ENCODE results near the gene DUS4L.

Gene DUS4L

DNA sequence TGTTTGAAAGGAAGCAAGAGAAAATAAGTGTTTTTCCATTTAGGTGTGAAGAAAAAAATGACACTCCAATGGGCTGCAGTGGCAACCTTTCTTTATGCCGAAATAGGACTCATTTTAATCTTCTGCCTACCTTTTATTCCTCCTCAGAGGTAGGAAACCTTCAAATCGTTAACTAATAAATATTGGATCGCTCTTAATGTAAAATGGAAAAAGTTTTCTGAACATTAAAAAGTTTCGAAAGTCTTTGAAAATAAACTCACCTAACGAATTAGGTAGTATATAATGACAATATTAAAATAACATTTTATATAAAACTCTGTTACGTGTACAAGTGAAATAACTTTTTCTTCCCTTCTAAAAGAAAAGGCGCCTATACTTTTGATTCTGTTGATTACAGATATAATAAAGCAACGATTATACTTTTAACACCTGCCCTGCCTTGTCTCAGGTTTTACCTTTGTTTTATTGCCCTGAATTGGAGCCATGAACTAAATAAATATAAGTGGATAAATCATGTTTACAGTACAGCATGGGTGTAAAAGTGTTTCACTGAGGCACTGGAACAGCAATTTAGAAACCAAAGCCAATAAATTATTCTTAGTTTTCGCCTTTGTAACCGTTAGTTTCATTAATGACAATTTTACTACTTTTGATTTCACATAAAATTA lies 17.1 kb downstream of the DUS4L start:
- no peak for DNase-seq (ENCODE audit: low read depth in 2 of 2)

- no peak for DNase-seq (ENCODE audit: low read depth in 2 of 2)
Observed at GRCh38 chr7:107581387-107582013, 17.7 kb downstream of the DUS4L start.

DNA sequence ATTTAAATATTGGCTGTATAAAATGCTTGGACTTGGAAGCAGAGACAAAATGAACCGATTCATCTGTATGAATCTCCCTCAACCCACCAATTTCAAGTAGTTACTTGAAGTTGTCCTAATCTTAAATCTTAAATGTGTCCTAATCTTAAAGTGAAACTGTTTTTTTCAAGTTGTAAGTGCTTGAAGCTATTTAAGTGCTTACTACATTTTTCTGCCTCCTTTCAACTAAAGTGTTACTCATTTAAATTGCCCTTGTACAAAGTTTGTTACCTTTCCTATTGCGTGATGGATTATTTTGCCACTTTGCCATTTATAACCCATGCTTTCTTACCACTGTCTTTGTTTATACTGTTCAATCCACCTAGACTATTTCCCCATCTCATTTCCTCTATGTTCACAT lies 19.1 kb downstream of the DUS4L start:
- DNase-seq (ENCODE audit: low read depth in 2 of 2), result no peak

DNA sequence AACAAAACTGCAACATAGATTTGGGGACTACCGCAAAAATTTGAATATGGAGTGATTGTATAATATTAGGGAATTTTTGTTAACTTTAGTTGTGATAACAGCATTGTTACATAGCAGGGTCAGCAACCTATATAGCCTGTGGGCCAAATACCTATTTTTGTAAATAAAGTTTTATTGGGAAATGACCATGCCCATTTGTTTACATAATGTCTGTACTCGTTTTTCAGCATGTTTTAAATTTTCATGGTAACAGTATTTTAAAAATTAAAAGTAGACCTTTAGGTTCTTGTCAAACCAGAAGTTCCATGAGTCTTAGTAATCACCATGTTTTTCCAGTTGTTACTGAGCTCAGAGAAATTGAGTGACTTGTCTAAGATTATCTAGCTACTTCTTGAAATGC lies 20.9 kb downstream of the DUS4L start:
- no peak for DNase-seq (ENCODE audit: low read depth in 2 of 2)

GRCh38 chr7:107588529-107589130 lies 24.9 kb downstream of the DUS4L start:
- DNase-seq (ENCODE audit: low read depth in 2 of 2), result no peak

GRCh38 chr7:107591421-107591820 lies 27.6 kb downstream of the DUS4L start:
- no peak for DNase-seq (ENCODE audit: low read depth in 2 of 2)

DNA sequence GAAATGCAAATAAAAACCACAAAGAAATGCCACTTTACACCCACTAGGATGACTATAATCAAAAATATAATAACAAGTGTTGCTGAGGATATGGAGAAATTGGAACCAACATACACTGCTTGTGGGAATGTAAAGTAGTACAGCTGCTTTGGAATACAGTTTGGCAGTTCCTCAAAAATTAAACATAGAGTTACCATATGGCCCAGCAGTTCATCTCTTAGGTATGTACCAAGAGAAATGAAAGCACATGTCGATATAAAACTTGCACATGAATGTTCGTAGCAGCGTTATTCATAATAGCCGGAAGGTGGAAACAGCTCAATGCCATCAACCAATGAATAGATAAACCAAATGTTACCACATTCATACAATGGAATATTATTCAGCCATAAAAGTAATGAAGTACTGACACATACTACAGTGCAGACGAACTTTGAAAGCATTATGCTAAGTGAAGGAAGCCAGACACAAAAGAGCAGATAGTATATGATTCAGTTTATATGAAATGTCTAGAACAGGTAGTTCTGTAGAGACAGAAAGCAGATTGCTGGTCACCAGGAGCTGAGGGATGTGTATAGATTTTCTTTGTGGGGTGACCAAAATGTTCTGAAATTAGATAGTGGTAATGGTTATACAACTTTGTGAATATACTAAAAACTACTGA lies 28.7 kb downstream of the DUS4L start:
- no peak for DNase-seq (ENCODE audit: low read depth in 2 of 2)

GRCh38 chr7:107593025-107593410 lies 29.2 kb downstream of the DUS4L start:
- no peak for DNase-seq (ENCODE audit: low read depth in 2 of 2)

DNA sequence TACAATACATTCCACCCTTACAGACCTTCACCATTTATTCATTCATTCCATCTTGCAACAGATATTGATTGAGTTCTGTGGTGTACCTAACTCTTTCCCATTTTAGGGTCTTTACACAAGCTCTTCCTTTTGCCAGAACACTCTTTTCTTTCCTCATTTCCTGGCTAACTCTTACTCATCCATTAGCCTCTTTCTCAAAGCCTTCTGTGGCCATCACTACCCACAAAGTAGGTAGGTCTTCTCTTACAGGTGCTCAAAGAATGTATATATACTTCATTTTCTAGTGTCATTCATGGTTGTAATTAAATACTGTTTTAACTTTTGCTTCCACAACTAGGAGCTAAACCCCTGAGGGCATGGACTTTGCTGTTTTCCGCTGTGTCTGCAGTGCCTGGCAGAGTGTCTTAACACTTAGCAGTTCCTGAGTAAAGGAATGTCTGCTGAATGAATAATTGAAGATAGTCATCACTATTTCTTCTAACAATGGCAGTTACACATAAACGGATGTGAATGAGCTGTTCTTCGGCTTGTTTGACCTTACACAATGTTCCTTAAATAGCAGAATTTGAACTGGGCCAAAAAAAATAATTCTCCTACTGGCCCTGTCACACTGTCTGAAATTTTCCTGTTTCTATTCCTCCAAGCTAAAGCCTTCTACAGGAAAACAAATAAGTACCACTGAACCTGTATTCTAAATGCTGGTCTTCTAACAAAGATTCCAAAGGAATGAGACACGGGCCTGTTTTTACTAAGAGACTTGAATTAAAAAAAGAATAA lies 31.4 kb downstream of the DUS4L start:
- no peak for DNase-seq (ENCODE audit: low read depth in 2 of 2)

DNA sequence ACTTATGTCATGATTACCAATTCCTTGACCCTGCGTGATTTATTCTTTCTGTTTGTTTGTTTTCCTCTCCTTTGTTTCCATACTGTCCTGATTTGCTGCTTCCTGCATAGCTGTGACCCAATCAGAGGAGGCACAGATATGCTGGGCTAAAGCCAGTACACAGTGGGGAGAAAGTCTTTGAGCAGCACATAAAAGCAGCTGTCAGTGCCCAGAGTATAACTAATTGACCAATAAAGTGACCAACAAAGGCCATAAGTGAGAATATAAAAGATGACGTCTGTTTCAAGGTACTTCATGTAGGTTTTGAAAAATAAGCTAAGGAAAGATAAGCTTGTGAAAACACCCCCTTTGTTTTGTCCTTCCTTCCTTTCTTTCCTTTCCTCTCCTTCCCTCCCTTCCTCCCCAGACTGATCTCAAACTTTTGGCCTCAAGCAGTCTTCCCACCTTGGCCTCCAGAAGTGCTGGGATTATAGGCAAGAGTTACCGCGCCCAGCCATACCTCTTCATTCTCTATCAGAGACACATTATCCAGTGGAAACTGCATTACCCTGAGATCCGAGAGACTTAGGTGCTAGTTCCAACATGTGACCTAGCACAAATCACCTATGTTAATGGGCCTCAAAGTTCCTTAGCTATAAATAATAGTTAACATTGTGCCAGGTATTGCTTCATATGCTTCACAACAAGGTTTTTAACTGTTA lies 33.3 kb downstream of the DUS4L start:
- no peak for DNase-seq (ENCODE audit: low read depth in 2 of 2)

- no peak for DNase-seq (ENCODE audit: low read depth in 2 of 2)
Observed at GRCh38 chr7:107597582-107597916, 33.8 kb downstream of the DUS4L start.

DNA sequence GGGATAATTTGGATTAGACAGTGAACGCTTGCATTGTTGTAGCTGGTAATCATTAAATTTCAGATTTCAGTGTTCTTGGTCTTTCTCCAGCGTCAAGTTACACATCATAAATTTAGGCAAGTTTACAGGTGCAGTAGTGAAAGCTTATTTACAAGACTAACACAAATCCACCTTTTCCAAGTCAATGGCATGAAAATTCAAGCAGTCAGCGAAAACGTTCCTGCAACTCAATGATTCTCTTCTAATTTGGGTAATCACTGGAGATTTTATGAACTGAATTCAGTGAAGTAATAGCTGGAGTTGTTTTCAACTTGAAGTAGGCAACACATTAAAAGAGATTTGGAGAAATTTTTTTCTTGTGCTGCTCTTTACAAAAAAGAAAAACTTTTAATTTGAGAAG lies 34.2 kb downstream of the DUS4L start:
- DNase-seq (ENCODE audit: low read depth in 2 of 2), result no peak

- DNase-seq (ENCODE audit: low read depth in 2 of 2), result no peak
Observed at GRCh38 chr7:107599262-107599661, 35.5 kb downstream of the DUS4L start.

DNA sequence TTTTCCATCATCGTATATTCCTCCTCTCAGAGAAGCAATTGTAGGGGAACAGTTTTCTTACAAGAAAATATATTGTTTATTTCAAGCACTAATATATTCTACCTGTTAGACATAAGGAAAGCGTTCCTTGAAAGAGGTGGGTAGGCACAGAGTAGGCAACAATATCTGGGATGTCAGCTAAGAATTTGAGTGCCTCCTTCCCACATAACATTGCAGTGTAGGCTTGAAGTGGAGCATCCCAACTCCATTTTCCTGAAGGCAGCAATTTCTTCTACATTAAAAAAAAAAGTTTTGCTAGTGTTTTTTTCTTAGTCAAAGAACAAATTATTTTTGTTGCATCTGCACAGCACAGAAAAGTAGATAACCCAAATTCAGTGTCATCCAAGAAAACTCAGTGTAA lies 37.0 kb downstream of the DUS4L start:
- no peak for DNase-seq (ENCODE audit: low read depth in 2 of 2)

- no peak for DNase-seq (ENCODE audit: low read depth in 2 of 2)
Observed at GRCh38 chr7:107605218-107605815, 41.5 kb downstream of the DUS4L start.

- no peak for DNase-seq (ENCODE audit: low read depth in 2 of 2)
Observed at GRCh38 chr7:107606303-107606702, 42.5 kb downstream of the DUS4L start.

DNA sequence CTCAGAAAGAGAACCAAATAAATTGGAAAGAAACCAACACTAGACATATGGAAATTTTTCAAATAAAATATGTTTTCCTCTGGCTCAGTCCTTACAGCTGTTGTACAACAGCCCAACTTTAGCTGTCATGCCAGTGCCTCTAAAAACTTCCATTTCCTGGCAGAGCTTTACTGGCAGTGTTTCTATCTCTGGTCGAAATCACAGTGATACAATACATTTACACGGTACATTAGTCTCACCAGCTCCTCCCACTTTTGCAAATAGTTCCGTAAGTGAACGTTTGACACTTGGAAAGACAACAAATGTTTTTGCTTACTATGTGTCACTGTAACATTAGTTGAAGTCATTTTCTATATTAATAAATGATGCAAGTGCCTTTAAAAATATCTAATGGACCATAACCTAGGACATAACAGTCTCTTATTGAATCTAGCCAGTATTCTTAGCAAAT lies 46.1 kb downstream of the DUS4L start:
- DNase-seq (ENCODE audit: low read depth in 2 of 2), result no peak

DNA sequence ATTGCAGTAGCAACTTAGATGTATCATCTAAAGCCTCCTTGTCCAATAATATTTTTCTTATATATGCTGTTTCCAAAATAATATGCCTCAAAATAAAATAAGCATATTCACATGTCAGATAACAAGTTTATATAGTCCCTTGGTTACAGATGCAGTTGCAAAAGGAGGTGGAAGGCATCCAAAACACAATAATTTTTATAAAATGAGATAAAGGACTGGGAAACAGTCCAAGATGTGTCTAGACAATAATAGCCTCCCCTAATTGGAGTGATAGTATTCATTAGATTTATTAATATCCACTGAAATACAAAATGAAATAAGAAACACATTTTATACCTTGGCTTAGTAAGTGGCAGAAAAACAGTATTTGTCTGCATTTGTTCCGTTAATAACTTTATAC lies 46.6 kb downstream of the DUS4L start:
- DNase-seq (ENCODE audit: low read depth in 2 of 2), result no peak

DNA sequence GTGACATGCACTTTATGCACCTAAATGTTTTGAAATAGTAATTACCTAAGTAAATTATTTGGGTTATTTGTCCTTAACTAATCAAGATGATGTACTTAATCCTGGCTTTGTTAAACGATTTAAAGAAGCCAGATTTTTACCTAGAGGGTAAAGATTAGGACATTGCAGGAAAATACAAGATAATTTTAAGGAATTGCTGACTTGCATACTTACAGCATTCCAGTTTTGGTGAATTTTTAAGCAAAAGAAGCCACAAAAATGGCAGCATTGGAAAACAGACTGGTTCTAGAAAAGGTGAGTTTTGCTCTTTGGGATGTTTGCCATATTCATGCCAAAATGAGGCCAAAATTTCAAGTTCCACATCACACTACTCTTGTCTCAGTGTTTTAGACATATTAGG lies 49.7 kb downstream of the DUS4L start:
- DNase-seq (ENCODE audit: low read depth in 2 of 2), result no peak

DNA sequence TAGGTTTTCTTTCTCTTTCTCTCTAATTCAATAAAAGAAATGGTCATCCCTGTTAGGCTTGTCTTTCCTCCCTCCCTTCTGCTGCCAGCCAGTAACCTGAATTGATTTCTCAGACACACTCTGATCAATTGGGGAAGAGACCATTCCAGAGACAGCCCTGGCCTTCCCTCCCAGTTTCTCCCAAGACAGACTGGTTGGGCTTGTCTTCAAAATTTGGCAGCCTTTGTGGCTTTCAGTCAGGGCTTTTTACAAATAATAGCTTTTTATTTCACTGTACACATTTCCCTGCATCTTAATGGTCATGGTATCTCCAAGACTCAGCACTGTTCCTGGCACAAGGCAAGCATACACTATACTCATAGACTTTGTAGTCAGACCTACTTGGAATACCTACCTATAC lies 50.2 kb downstream of the DUS4L start:
- no peak for DNase-seq (ENCODE audit: low read depth in 2 of 2)

DNA sequence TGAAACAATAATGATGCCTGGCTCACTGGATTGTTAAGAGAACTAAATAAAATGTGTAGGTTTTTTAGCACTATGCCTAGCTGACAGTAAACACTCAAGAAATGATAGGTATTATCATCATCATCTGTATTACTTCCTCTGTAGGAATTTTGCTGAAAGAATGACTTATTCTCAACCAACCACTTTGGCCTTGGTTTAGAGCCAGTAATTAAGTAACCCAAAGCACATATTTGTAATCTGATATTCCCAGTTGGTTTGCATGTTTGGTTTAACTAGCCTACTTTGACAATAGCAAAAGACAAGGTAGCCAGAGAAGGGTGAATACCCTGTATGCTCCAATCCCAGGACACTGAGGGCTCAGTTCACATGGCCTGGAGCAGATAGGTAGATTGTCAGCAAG lies 50.7 kb downstream of the DUS4L start:
- DNase-seq (ENCODE audit: low read depth in 2 of 2), result no peak

Data from stimulated activated CD8-positive, alpha-beta memory T cell treated with anti-CD3 and anti-CD28 coated beads, Interleukin-2, amount 100 ng/mL, for 1 hour (primary cell).